OCI-LY3 (cell line): ENCODE measurements around the gene PROSER3.

Experiments used
- H2AFZ ChIP-seq: fragments of 200-600, 300-600 bp; shearing (Covaris generic); 2 replicates; pipeline ENCODE4 v1.6.0; 2014; ENCODE audit warnings: antibody characterized with exemption, low read depth, low read length
- H3K27ac ChIP-seq: fragments of 200-600, 300-600 bp; sonication (generic); 2 replicates; pipeline ENCODE4 v1.5.1; 2014; ENCODE audit warnings: mild to moderate bottlenecking, low read length, moderate library complexity, mixed read lengths
- H3K27me3 ChIP-seq: fragments of 200-600, 300-600 bp; sonication (generic); 2 replicates; pipeline ENCODE4 v1.6.1; 2014; ENCODE audit warnings: low read depth, low read length, mixed read lengths
- H3K36me3 ChIP-seq: fragments of 200-600, 300-600 bp; sonication (generic); replicated peaks from 2 replicates; pipeline ENCODE3; 2014; ENCODE audit warnings: low read depth, low read length, mixed read lengths
- H3K4me1 ChIP-seq: fragments of 300-600, 200-600 bp; sonication (generic); 2 replicates; pipeline ENCODE4 v1.6.1; 2014; ENCODE audit warnings: low read length, mixed read lengths
- H3K4me2 ChIP-seq: fragments of 200-600, 300-600 bp; sonication (generic); 2 replicates; pipeline ENCODE4 v1.6.1; 2014; ENCODE audit warnings: low read length, mixed read lengths
- H3K4me3 ChIP-seq: fragments of 300-600, 200-600 bp; sonication (generic); 2 replicates; pipeline ENCODE4 v1.5.1; 2014; ENCODE audit warnings: antibody characterized with exemption, mild to moderate bottlenecking, low read length, moderate library complexity
- H3K79me2 ChIP-seq: fragments of 300-600, 200-600 bp; shearing (Covaris generic); 2 replicates; pipeline ENCODE4 v1.6.1; 2014; ENCODE audit warnings: mild to moderate bottlenecking, low read length, mixed read lengths
- H3K9ac ChIP-seq: fragments of 300-600, 200-600 bp; shearing (Covaris generic); 2 replicates; pipeline ENCODE4 v1.6.0; 2014; ENCODE audit warnings: mild to moderate bottlenecking, low read length, moderate library complexity
- H3K9me3 ChIP-seq: fragments of 200-600, 300-600 bp; shearing (Covaris generic); 2 replicates; pipeline ENCODE4 v1.6.1; 2014; ENCODE audit warnings: low read length, mixed read lengths; ENCODE audit not compliant: insufficient read depth
- H4K20me1 ChIP-seq: fragments of 200-600, 300-600 bp; sonication (generic); 2 replicates; pipeline ENCODE4 v1.6.1; 2016; ENCODE audit warnings: low read length, mixed read lengths; ENCODE audit not compliant: insufficient read depth
- CTCF ChIP-seq: fragments of 200-600, 300-600 bp; sonication (generic); IDR thresholded peaks from 2 replicates; pipeline ENCODE4 v1.5.1; 2014; ENCODE audit warnings: antibody characterized with exemption, low read length, low read depth
- EZH2phosphoT487 ChIP-seq: fragments of 200-600 bp; shearing (Covaris generic); IDR thresholded peaks from 2 replicates; pipeline ENCODE4 v1.6.1; 2018; ENCODE audit warnings: antibody characterized with exemption, mixed run types, low read depth

The PROSER3 gene

GRCh38 chr19:35757749-35758608 lies at the start of gene PROSER3:
Gene PROSER3, plus strand, starts transcription at chr19:35758176. Its CDS starts 40 bp downstream, at chr19:35758216.
- Histone ChIP-seq H2AFZ (peak within 1 kb of the TSS; percentile 70), H3K4me1 (peaks cover 13% of the 10 kb centered on the region), H3K9ac (peak within 1 kb of the TSS; percentile 88), H4K20me1 (peaks cover 3% of the 10 kb centered on the region), H3K9me3 (no peaks in the 10 kb centered on the region), H3K27ac (peak within 1 kb of the TSS; percentile 72), H3K4me2 (peak within 1 kb of the TSS; percentile 81), H3K79me2 (peaks cover 18% of the 10 kb centered on the region), H3K27me3 (no peaks in the 10 kb centered on the region), H3K4me3 (peak within 1 kb of the TSS; percentile 79), H3K36me3 (peaks cover 17% of the 10 kb centered on the region)
- TF ChIP-seq EZH2phosphoT487 (no peak), CTCF (no peak)

GRCh38 chr19:35708391-35708790 lies 49.6 kb upstream of the PROSER3 start:
- Histone ChIP-seq H3K9ac (no peak overlapping the region), H3K4me3 (no peak overlapping the region), H4K20me1 (no peaks in the 10 kb centered on the region), H2AFZ (no peak overlapping the region), H3K79me2 (no peaks in the 10 kb centered on the region), H3K9me3 (no peaks in the 10 kb centered on the region), H3K4me1 (peaks cover 37% of the 10 kb centered on the region), H3K36me3 (no peaks in the 10 kb centered on the region), H3K27me3 (no peaks in the 10 kb centered on the region), H3K27ac (no peak overlapping the region), H3K4me2 (no peak overlapping the region)
- TF ChIP-seq EZH2phosphoT487 (no peak), CTCF (no peak)

DNA sequence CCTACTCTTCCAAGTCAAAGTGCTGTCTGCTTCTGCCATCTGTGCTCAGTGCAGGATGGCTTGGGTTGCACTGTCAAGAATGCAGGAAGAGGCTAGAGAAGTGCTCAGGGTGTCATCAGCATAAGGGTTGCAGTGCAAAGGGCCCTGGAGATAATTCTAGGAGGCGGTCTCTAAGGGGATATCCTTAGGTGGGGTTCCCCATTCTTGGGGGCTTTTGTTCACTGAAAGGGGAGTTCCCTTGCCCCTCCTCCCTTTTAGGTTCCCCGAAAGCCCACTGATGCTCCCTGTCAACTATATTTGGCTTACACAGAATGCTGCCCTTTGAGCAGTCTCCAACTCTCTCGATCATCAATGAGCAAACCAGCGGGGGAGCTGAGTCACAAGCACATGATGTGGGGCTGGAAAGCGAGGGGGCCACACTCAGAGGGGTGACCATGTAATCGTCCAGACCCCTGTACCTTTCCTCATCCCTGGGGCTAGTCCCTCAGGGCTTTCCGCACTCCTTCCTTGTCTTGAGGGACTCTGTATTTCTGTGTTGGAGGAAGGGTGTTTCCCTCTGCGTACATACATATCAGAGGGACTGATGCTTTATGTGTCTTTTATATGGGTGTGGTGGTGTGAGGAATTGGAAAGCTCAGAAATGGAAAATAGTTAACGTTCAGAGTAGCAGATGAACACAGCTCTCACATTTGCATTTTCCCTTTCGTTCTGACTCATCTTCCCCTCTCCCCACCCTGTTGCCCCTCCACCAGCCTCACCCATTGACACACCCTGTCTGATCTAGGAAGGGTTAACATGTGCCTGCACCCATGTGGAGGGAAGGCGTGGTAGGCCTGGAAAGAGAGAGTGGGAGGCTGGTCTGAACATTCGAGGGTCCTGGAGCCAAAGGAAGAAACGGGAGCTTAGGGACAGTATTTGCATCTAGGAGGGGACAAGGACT lies 46.9 kb upstream of the PROSER3 start:
- Histone ChIP-seq H2AFZ (peak overlapping the region; percentile 28; the same call in 1 of the 2 replicates), H3K27me3 (no peaks in the 10 kb centered on the region), H3K4me1 (peaks cover 63% of the 10 kb centered on the region), H3K9ac (peak overlapping the region; percentile 73), H3K27ac (peak overlapping the region; percentile 91), H3K4me3 (peak overlapping the region; percentile 64), H3K4me2 (peak overlapping the region; percentile 94), H4K20me1 (no peaks in the 10 kb centered on the region), H3K36me3 (no peaks in the 10 kb centered on the region), H3K9me3 (no peaks in the 10 kb centered on the region), H3K79me2 (0 out of 2 replicates have a peak, but pooled peaks cover 4% of the 10 kb centered on the region)
- TF ChIP-seq EZH2phosphoT487 (no peak), CTCF (no peak)
